ENCODE results near the gene TOM1. TPM values are rescaled to one million over a fixed set of nuclear protein-coding genes. Genes with fewer than 3 reads are reported as not detected.
A peak's percentile ranks its signal among the peaks of the same experiment; 100 is the strongest.

Gene TOM1
- total and polyA plus RNA-seq, 3 experiments from 2014 or later = 15.1 to 34.5 (median 17.0) TPM

DNA sequence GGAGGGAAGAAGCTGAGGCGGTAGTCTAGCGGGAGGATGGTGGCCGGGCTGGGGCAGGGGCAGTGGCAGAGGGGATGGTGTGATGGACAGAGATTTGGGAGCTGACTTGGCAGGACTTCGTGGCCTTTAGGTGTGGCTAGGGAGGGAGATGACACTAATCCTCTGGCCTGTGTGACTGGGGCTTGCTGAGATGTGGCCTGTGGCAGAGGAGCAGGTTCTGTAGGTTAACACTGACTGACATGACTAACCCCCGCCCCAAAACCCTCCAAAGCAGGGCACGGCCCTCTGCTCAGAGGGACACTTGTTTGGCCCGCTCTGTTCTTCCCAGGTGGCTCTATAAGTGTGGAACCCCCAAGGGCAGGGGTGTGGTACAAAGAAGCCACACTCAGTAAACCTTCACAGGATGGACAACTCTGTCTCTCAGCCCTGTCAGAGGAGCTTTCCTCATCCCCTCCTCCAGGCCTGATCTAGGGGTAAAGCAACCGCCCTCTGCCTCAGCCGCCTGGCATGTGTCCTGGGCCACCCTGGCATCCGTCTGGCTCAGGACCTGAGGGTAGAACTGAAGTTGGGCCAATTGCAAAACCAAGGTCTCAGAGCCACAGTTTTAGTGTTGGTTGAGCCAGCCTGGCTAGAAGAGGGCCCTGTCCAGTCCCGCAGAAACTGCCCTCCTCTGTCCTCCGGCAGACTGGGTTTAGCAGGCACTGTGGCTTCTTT, 15.6 kb downstream of the TOM1 start:
- H3K27ac ChIP-seq (ENCODE audit: low read depth, low read length) = no peak overlapping the region
- peak in 1 of 5 donors; percentile 24 for DNase-seq
- Mint-ChIP-seq H3K27ac (peak overlapping the region in 1 of 8 donors; percentile 82), H3K4me1 (peaks cover 31 to 51% (median 48%) of the 10 kb centered on the region in 3 donors), H3K27me3 (no peaks in the 10 kb centered on the region), H3K36me3 (peaks cover 0 to 59% (median 3%) of the 10 kb centered on the region in 3 donors), H3K4me3 (no peak overlapping the region), H3K9me3 (no peaks in the 10 kb centered on the region)
- CTCF ChIA-PET = no interaction called here
- H3K36me3 ChIP-seq (ENCODE audit: insufficient read depth, low read length) = peaks cover 11% of the 10 kb centered on the region
- H3K4me3 ChIP-seq (ENCODE audit: low read length) = no peak overlapping the region
- H3K9me3 ChIP-seq (ENCODE audit: low read length) = no peaks in the 10 kb centered on the region
- POLR2A ChIA-PET = no interaction called here
- H3K4me1 ChIP-seq (ENCODE audit: insufficient read depth, low read length) = peaks cover 24% of the 10 kb centered on the region
- H3K27me3 ChIP-seq (ENCODE audit: insufficient read depth, low read length, poor library complexity, severe bottlenecking) = no peaks in the 10 kb centered on the region

DNA sequence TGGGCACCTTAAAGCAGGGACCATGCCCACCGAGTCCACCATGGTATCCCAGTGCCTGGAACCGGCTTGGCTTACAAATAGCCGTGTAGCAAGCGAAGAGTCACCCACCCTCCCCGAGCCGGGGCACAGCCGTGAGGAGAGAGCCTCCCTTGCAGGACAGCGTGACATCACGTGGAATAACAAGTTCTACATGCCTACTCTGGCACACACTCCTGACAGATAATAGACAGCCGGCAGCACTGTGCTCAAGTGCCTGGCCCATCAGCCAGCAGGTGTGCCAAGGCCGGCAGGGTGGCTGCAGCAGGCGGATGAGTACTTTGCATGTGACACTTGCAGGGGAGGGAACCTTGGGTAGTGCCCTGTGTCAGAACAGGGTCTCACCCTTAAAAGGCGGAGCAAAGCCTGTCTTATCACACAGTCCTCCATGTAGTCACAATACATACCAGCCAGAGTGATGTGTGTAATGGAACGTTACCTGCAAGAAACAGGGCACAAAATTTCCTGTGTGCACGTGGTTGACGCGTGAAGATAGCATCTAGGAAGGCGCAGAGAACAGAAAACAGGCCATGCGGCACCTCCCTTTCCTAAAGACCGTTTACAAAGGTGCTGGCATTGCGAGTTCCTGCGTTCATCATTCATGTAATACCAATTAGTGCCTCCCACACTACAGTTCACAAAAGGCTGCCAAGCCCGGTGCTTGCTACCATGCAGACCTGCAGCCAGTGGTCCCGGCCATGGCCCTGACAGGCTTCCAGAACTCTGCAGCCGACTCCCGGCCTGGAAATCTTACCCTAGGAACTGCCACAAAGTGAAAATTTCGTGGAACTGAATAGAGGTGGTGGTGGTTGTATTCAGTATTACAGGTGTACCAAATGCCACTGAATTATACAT, 16.4 kb downstream of the TOM1 start:
- CTCF ChIA-PET = no interaction called here
- H3K36me3 ChIP-seq (ENCODE audit: insufficient read depth, low read length) = peaks cover 11% of the 10 kb centered on the region
- POLR2A ChIA-PET = no interaction called here
- Mint-ChIP-seq H3K27me3 (no peaks in the 10 kb centered on the region), H3K4me1 (peaks cover 23 to 43% (median 40%) of the 10 kb centered on the region in 3 donors), H3K4me3 (no peak overlapping the region), H3K9me3 (no peaks in the 10 kb centered on the region), H3K36me3 (peaks cover 0 to 62% (median 3%) of the 10 kb centered on the region in 3 donors), H3K27ac (peak overlapping the region in 4 of 8 donors; percentile 17 to 61 (median 34))
- peak in 1 of 5 donors; percentile 33 for DNase-seq
- H3K27me3 ChIP-seq (ENCODE audit: insufficient read depth, low read length, poor library complexity, severe bottlenecking) = no peaks in the 10 kb centered on the region
- peaks cover 16% of the 10 kb centered on the region for H3K4me1 ChIP-seq (ENCODE audit: insufficient read depth, low read length)
- H3K9me3 ChIP-seq (ENCODE audit: low read length) = no peaks in the 10 kb centered on the region
- H3K4me3 ChIP-seq (ENCODE audit: low read length) = no peak overlapping the region
- no peak overlapping the region for H3K27ac ChIP-seq (ENCODE audit: low read depth, low read length)

DNA sequence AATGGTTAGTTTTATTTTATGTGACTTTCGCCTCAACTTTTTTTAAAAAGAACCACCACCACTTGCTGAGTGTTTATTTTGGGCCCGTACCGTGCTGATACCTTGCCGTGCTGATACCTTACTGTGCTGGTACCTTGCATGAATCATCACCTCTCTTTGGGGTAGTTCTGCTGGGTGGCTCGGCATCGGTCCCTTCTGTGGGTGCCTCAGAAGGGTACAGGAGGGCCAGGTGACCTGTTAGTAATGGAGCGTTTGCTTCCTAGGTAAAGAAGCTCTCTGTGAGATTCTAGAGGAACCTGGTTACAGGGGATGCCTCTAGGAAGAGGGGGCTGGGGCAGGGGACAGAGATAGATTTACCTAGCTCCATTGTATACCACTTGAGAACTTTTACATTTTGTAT, 17.1 kb downstream of the TOM1 start:
- H3K9me3 Mint-ChIP-seq = no peaks in the 10 kb centered on the region
- POLR2A ChIA-PET = no interaction called here
- H3K27ac Mint-ChIP-seq = peak overlapping the region in 2 of 8 donors; percentile 37 to 59
- Histone ChIP-seq H3K27me3 (ENCODE audit: insufficient read depth, low read length, poor library complexity, severe bottlenecking) (no peaks in the 10 kb centered on the region), H3K9me3 (ENCODE audit: low read length) (no peaks in the 10 kb centered on the region), H3K4me1 (ENCODE audit: insufficient read depth, low read length) (peaks cover 10% of the 10 kb centered on the region), H3K4me3 (ENCODE audit: low read length) (no peak overlapping the region), H3K36me3 (ENCODE audit: insufficient read depth, low read length) (peaks cover 11% of the 10 kb centered on the region), H3K27ac (ENCODE audit: low read depth, low read length) (no peak overlapping the region)
- no peak for DNase-seq
- no peak overlapping the region for H3K4me3 Mint-ChIP-seq
- peaks cover 0 to 63% (median 3%) of the 10 kb centered on the region in 3 donors for H3K36me3 Mint-ChIP-seq
- CTCF ChIA-PET = no interaction called here
- no peaks in the 10 kb centered on the region for H3K27me3 Mint-ChIP-seq
- H3K4me1 Mint-ChIP-seq = peaks cover 17 to 37% (median 33%) of the 10 kb centered on the region in 3 donors

DNA sequence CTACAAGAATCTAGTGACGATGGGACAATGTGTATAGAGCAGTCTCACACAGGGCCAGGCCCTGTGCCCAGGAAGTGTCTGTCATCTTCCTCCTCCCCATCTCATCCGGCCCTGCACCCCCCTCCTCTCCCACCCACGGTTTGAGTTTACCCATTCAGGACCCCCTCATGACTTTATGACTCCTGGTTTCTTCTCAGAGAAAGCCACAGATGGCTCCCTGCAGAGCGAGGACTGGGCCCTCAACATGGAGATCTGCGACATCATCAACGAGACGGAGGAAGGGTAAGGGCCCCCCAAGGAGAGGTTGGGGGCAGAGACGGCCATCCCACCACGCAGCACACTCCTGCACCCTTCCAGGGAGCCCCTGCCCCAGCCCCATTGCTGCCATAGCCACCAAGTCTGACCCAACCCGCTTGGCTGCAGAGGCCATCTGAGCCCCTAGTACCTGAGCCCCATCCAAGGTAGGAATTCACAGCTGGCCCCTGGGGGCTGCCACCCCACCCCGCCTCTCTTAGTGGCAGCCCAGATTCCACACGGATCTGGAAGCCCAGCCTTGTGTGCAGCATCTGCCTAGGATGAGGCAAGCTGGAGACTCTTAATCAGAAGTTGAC, 18.1 kb downstream of the TOM1 start:
- Histone ChIP-seq H3K27ac (ENCODE audit: low read depth, low read length) (no peak overlapping the region), H3K36me3 (ENCODE audit: insufficient read depth, low read length) (peaks cover 11% of the 10 kb centered on the region), H3K4me1 (ENCODE audit: insufficient read depth, low read length) (peaks cover 6% of the 10 kb centered on the region), H3K4me3 (ENCODE audit: low read length) (no peak overlapping the region), H3K9me3 (ENCODE audit: low read length) (no peaks in the 10 kb centered on the region), H3K27me3 (ENCODE audit: insufficient read depth, low read length, poor library complexity, severe bottlenecking) (no peaks in the 10 kb centered on the region)
- Mint-ChIP-seq H3K4me1 (peaks cover 11 to 31% (median 26%) of the 10 kb centered on the region in 3 donors), H3K27me3 (no peaks in the 10 kb centered on the region), H3K27ac (peak overlapping the region in 1 of 8 donors; percentile 88), H3K4me3 (no peak overlapping the region), H3K36me3 (peaks cover 0 to 70% (median 7%) of the 10 kb centered on the region in 3 donors), H3K9me3 (no peaks in the 10 kb centered on the region)
- ChIA-PET CTCF (no interaction called here), POLR2A (no interaction called here)
- DNase-seq = peak in 1 of 5 donors; percentile 8

DNA sequence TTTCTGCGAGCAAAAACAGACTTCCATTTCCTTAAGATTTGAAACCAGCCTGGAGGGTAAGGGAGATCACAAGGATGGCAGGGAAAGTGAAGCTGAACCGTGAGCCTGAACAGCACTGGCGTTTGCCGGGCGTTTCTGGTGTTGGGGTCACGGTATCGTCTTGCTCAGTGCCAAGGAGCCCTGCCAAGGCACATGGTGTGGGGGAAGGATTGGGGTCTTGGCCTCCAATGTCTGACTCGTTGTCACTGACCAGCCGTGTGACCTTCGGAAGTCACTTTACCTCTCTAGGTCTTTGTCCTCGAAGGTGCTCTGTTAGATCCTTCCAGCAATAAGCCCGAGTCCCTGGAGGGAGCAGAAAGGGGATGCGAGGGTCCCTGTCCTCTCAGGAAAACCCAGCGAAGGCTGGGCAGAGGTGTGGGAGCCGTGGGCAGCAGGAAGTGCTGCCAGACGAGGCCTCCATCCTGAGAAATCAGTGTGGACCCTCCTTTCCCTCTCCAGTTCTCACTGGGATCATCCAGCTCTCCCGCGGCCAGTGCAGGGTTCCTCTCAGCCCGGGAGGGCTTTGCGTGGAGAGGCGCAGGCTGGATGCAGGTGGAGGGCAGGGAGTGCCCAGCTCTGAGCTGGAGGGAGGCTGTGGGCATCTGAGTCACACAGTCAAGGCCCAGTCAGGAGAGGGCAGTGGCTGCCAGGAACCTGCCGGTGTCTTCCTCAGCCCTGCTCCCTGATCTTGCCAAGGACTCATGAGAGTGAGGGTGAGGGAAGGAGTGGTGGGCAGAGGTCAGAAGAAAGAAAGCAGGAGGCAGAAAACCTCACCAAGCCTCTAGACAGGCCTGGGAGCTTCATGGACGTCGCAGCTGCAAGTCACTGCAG, 18.9 kb downstream of the TOM1 start:
- H3K9me3 ChIP-seq (ENCODE audit: low read length) = no peaks in the 10 kb centered on the region
- POLR2A ChIA-PET = no interaction called here
- Mint-ChIP-seq H3K4me1 (peaks cover 6 to 24% (median 19%) of the 10 kb centered on the region in 3 donors), H3K9me3 (no peaks in the 10 kb centered on the region), H3K4me3 (no peak overlapping the region), H3K27ac (peak overlapping the region in 2 of 8 donors; percentile 27 to 60), H3K36me3 (peaks cover 0 to 74% (median 4%) of the 10 kb centered on the region in 3 donors), H3K27me3 (no peaks in the 10 kb centered on the region)
- CTCF ChIA-PET = no interaction called here
- no peaks in the 10 kb centered on the region for H3K27me3 ChIP-seq (ENCODE audit: insufficient read depth, low read length, poor library complexity, severe bottlenecking)
- H3K4me3 ChIP-seq (ENCODE audit: low read length) = no peak overlapping the region
- H3K4me1 ChIP-seq (ENCODE audit: insufficient read depth, low read length) = peaks cover 6% of the 10 kb centered on the region
- H3K36me3 ChIP-seq (ENCODE audit: insufficient read depth, low read length) = peaks cover 13% of the 10 kb centered on the region
- peak in 1 of 5 donors; percentile 11 for DNase-seq
- H3K27ac ChIP-seq (ENCODE audit: low read depth, low read length) = no peak overlapping the region

DNA sequence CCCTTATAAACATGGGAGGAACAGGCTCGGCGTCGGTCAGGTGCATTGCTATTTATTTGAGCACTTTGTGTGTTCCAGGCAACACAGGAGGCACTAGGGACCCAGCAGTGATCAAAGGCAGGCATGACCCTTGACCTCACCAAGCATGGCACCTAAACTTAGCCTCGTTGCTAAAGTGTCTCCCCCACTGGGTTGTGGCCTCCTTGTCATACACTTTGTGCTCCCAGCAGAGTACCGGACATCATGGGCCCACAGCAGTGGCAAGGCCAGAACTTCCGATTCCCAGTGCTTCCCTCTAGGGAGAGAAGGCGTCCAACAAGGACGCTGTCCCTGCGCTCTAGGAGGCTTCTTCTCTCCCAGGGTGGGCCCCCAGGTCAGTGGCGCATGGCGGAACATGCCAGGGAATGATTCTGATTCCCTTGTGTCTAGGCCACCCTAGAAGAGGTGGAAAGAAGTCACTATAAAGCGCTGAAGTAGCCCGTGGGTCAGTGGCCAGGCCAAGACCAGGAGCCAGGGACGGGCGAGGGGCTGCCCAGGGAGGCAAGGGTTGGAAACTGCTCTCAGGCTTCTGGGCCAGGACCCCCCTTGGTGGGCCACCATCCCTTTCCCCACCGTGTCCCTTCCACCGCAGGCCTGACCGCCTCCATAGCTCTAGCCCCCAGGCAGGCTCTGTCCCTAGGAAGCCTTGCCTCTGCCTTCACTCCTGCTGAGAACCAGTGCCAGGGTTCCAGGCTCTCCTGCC, 19.7 kb downstream of the TOM1 start:
- Histone ChIP-seq H3K9me3 (ENCODE audit: low read length) (no peaks in the 10 kb centered on the region), H3K4me1 (ENCODE audit: insufficient read depth, low read length) (peaks cover 6% of the 10 kb centered on the region), H3K4me3 (ENCODE audit: low read length) (no peak overlapping the region), H3K36me3 (ENCODE audit: insufficient read depth, low read length) (peaks cover 20% of the 10 kb centered on the region), H3K27me3 (ENCODE audit: insufficient read depth, low read length, poor library complexity, severe bottlenecking) (no peaks in the 10 kb centered on the region), H3K27ac (ENCODE audit: low read depth, low read length) (no peak overlapping the region)
- Mint-ChIP-seq H3K27me3 (no peaks in the 10 kb centered on the region), H3K27ac (peak overlapping the region in 2 of 8 donors; percentile 8 to 60), H3K36me3 (peaks cover 0 to 79% (median 7%) of the 10 kb centered on the region in 3 donors), H3K4me3 (no peak overlapping the region), H3K9me3 (no peaks in the 10 kb centered on the region), H3K4me1 (peaks cover 3 to 17% (median 14%) of the 10 kb centered on the region in 3 donors)
- DNase-seq = peak in 1 of 5 donors; percentile 36
- POLR2A ChIA-PET = no interaction called here
- CTCF ChIA-PET = no interaction called here

DNA sequence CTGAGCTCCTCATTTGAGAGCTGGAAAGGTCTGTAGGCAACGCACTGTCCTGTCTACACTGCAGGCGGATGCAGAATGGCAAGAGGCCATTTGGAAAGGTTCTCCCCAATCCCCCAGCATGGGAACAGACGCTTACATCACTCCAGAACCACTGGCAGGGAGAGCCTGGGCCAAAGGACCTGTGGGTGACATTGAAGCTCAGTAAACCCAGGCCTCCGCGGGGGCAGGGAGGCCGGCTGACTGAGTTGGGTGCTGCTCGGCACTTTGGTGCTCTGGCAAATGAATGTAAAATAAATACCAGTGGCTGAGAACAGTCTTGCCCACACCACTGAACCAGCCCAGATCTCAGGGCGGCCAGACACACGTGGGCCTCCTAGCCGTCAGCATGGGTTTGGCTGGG, 22.4 kb downstream of the TOM1 start:
- H3K36me3 Mint-ChIP-seq = peaks cover 0 to 93% (median 17%) of the 10 kb centered on the region in 3 donors
- no peaks in the 10 kb centered on the region for H3K9me3 ChIP-seq (ENCODE audit: low read length)
- H3K4me1 ChIP-seq (ENCODE audit: insufficient read depth, low read length) = no peaks in the 10 kb centered on the region
- no peak overlapping the region for H3K27ac ChIP-seq (ENCODE audit: low read depth, low read length)
- H3K36me3 ChIP-seq (ENCODE audit: insufficient read depth, low read length) = peaks cover 37% of the 10 kb centered on the region
- no peaks in the 10 kb centered on the region for H3K27me3 ChIP-seq (ENCODE audit: insufficient read depth, low read length, poor library complexity, severe bottlenecking)
- H3K27me3 Mint-ChIP-seq = no peaks in the 10 kb centered on the region
- no peak overlapping the region for H3K4me3 ChIP-seq (ENCODE audit: low read length)
- DNase-seq = no peak
- no peaks in the 10 kb centered on the region for H3K9me3 Mint-ChIP-seq
- peak overlapping the region in 1 of 8 donors; percentile 26 for H3K27ac Mint-ChIP-seq
- H3K4me1 Mint-ChIP-seq = no peaks in the 10 kb centered on the region
- POLR2A ChIA-PET = no interaction called here
- CTCF ChIA-PET = interaction anchor here (1.4 kb wide), 1 partner anchor 29 kb away, joined by 3 read pairs; no protein-coding TSS in a partner anchor
- H3K4me3 Mint-ChIP-seq = peak overlapping the region in 1 of 7 donors; percentile 32

All from CD8-positive, alpha-beta memory T cell (primary cell).